HG03378 (cell line): ENCODE data around the gene FCHO1.
"Not testable (repeated sequence)": the region's sequence is repeated elsewhere in the genome, so short reads cannot be mapped to it uniquely, and the experiment has no call there.

Experiments
- ATAC-seq: cut with Tn5 transposase; IDR thresholded peaks from one replicate; pipeline ENCODE4 v1.9.1; 2021; ENCODE audit warnings: mild to moderate bottlenecking, moderate library complexity; ENCODE audit not compliant: unreplicated experiment

FCHO1 gene

GRCh38 chr19:17790059-17790780 lies 38.9 kb downstream of the FCHO1 start:
- ATAC-seq: no peak

DNA sequence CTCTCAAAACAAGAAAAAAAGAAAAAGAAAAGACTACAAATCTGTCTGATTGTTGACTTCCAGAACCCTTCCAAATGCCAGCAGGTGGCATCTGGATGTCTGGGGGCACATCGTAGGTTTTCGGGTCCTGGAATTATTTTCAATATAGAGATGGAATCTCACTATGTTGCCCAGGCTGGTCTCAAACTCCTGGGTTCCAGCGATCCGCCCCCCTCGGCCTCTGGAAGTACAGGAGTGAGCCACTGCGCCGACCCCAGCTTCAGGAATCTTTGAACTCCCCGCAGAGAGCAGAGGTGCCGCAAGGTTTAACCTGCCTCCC lies 43.1 kb downstream of the FCHO1 start:
- ATAC-seq: no peak

DNA sequence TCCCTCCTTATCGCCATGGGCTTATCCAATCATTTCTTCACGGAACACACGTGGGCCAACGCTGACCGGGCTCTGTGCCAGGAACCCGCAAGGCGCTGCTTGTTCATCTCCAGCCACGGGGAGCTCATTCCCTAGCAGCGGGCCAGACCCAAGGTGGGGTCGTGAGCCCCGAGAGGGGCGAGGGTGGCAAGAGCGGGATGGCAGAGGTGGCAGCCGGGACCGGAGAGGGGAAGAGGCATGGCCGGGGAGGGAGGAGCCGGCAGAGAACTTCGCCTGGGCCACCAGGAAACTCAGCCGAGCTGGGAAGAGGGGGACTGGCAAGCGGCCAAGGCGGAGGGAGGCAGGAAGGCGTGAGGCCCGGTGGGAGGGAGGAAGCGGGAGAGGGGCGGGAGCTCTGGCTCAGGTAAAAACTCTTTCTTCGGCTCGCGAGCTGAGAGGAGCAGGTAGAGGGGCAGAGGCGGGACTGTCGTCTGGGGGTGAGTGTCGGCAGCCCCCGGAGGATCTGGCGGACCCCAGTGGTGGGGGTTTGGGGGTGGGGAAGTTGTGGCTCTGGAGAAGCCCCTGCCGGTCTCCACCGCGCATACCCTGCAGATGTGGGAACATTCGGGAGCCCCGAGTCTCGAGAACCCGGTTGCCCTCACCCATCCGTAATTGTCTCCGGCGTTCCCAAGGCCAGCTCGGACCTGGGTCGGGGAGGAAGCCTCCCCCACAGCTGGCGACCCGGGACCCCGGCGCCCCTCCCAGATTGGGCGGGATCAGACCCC lies 43.6 kb downstream of the FCHO1 start, which contains the start of gene B3GNT3:
Gene B3GNT3, plus strand, starts transcription at position 408 of the 764 bp plus-strand sequence. CDS start 12,670 bp downstream, outside the sequence.
- no peak for ATAC-seq

- ATAC-seq: no peak
Measured at GRCh38 chr19:17795495-17795856, 44.2 kb downstream of the FCHO1 start.

- no peak for ATAC-seq
Measured at GRCh38 chr19:17796013-17796837, 44.9 kb downstream of the FCHO1 start.

DNA sequence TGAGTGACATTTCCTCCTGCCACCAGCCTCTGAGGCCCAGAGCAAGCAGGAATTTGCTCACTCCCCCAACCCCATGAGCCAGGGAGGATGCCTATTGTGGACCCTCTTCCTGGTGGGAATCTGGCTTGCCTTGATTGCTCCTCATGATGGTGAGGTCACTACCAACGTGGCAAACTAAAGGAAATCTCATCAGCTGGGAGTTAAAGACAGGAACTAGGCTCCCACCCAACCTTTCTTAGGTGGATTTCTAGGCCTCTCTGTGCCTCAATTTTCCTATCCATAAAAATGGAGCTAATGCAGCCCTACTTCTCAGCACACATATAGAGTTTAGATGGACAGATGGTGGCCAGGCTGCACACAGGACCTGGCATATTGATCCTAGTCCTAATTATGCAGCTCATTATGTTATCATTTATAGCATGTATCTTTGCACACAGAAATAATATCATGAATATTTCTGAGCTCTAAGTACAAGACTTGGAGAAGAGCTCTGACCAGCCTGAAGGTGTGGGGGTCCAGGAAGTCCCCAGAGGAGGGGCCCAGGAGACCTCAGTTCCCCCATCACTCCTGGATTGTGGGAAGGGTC lies 45.7 kb downstream of the FCHO1 start:
- no peak for ATAC-seq

- no peak for ATAC-seq
Measured at GRCh38 chr19:17797424-17798201, 46.3 kb downstream of the FCHO1 start.

DNA sequence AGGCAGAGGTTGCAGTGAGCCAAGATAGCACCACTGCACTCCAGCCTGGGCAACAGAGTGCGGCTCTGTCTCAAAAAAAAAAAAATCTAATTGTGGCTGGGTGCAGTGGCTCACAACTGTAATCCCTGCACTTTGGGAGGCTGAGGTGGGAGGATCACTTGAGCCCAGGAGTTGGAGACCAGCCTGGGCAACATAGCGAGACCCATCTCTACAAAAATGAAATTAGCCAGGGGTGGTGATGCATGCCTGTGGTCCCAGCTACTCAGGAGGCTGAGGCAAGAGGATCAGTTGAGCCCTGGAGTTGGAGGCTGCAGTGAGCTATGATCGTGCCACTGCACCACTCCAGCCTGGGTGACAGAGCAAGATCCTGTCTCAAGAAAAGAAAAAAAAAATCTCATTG lies 47.3 kb downstream of the FCHO1 start:
- not testable (repeated sequence) for ATAC-seq

GRCh38 chr19:17802137-17802858 lies 51.0 kb downstream of the FCHO1 start:
- ATAC-seq: no peak

DNA sequence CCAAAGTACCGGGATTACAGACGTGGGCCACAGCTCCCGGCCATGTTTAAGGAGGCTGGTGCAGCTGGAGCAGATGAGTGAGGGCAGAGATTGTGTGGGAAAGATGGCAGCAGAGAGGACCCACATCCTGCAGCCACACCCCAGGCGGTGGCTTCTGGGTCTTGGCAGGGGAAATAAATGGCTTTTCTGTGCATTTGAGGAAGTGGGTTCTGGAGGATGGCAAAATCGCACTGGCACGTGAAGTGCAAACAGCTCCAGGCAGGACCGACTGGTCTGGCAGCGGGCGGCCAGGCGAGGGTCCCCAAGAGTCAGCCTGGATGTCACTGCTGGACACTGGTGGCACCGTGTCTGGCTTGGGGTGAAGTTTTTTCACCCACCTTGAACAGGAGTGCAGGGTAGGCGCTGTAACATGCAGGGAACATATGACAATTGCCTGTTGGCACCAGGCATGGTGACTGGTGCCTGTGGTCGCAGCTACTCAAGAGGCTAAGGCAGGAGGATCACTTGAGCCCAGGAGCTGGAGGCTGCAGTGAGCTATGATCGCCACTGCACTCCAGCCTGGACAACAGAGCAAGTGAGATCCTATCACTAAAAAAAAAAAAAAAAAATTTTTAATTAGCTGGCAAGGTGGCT lies 52.1 kb downstream of the FCHO1 start:
- ATAC-seq: no peak

GRCh38 chr19:17805427-17805826 lies 54.1 kb downstream of the FCHO1 start:
- no peak for ATAC-seq

DNA sequence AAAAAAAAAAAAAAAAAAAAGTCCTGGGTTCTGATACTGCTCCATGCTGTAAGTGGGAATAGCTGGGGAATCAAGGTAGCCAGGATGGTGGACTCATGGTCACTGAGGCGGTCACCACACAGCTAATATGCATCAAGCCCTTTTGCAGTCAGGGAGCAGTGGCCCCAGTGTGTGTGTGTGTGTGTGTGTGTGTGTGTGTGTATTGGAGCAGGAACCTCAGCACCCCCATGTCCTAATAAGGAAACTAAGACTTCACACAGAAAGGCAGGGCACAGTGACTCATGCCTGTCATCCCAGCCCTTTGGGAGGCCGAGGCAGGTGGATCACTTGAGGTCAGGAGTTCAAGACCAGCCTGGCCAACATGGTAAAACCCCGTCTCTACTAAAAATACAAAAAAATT lies 55.7 kb downstream of the FCHO1 start:
- ATAC-seq: no peak

- ATAC-seq: no peak
Measured at GRCh38 chr19:17807731-17808316, 56.5 kb downstream of the FCHO1 start.

GRCh38 chr19:17811103-17811502 lies 59.8 kb downstream of the FCHO1 start:
- ATAC-seq: no peak

GRCh38 chr19:17811681-17812080 lies 60.4 kb downstream of the FCHO1 start:
- ATAC-seq: no peak

GRCh38 chr19:17812099-17812498 lies 60.8 kb downstream of the FCHO1 start:
- ATAC-seq: no peak

DNA sequence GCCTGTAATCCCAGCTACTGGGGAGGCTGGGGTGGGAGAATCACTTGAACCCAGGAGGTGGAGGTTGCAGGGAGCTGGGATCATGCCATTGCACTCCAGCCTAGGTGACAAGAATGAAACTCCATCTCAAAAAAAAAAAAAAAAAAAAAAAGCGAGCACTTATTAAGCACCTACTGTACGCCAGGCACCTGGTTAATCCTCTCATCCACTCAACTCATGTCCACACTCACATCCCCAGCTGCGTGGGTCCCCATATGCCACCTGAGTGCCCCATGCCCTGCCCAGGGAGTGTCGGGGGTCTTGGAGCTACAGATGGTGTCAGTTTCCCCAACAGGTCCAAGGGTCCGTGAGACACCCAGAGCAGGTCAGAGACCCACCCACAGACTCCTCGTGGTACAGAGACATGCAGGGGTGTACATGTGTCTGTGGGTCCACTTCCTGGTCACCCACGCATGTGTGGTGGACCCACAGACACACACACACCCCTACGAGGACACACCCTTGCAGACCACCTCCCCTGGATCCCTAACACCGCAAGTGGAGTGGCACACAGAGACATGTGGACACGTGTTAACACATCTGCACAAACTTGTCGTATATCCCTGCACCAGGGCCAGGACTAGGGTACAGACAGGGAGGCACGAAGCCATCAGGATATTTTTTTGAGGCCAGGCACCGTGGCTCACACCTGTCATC lies 66.5 kb downstream of the FCHO1 start:
- ATAC-seq: no peak

- ATAC-seq: no peak
Measured at GRCh38 chr19:17821190-17821589, 69.9 kb downstream of the FCHO1 start, which contains the start of gene INSL3. Gene INSL3 (minus strand): TSS chr19:17821519. CDS start chr19:17821506, 13 bp downstream.
